K562 (cell line): ENCODE data around the gene CDR2L. TPM values are rescaled to one million over a fixed set of nuclear protein-coding genes. Genes with fewer than 3 reads are reported as not detected.

ENCODE experiments used
- ARID2 ChIP-seq: fragments of 450-650 bp; IDR thresholded peaks from 2 replicates; pipeline ENCODE4 v1.6.1; 2017; ENCODE audit warnings: antibody characterized with exemption, mild to moderate bottlenecking
- ASH1L ChIP-seq: fragments of 450-650 bp; IDR thresholded peaks from 2 replicates; pipeline ENCODE4 v1.6.1; 2018; ENCODE audit warnings: borderline replicate concordance, mild to moderate bottlenecking, low read depth; ENCODE audit not compliant: partially characterized antibody
- BCL6 ChIP-seq: fragments of 250-450 bp; sonication (Bioruptor Pico); IDR thresholded peaks from 2 replicates; pipeline ENCODE4 v1.4.0; 2020
- CREB3L1 ChIP-seq: fragments of 450-650 bp; IDR thresholded peaks from 2 replicates; pipeline ENCODE4 v1.6.1; 2014; ENCODE audit warnings: low read depth, mild to moderate bottlenecking, moderate library complexity, borderline replicate concordance
- ETS2 ChIP-seq: IDR thresholded peaks from 2 replicates; pipeline ENCODE4 v1.6.1; 2016; ENCODE audit warnings: borderline replicate concordance, missing genetic modification characterization, mild to moderate bottlenecking, moderate library complexity, missing compliant biosample characterization; ENCODE audit not compliant: poor library complexity, severe bottlenecking
- FOXK2 ChIP-seq, 2 experiments: fragments of 450-650 bp; IDR thresholded peaks in 1 of 2; conservative IDR thresholded peaks in 1 of 2; 2 replicates each; pipeline ENCODE4 v1.6.1; 2016; ENCODE audit warnings: low read depth in 2 of 2, mild to moderate bottlenecking in 1 of 2
- GABPA ChIP-seq: fragments of 200-800 bp; sonication (Bioruptor generic); conservative IDR thresholded peaks from 2 replicates; pipeline ENCODE4 v1.6.1; 2016; ENCODE audit warnings: low read depth, missing genetic modification characterization, missing compliant biosample characterization
- GATAD2A ChIP-seq: fragments of 450-650 bp; IDR thresholded peaks from 2 replicates; pipeline ENCODE4 v1.6.1; 2017
- HMG20B ChIP-seq: fragments of 250-450 bp; sonication (Bioruptor Pico); IDR thresholded peaks from 2 replicates; pipeline ENCODE4 v1.5.0; 2021; ENCODE audit warnings: mild to moderate bottlenecking
- KDM4B ChIP-seq, 2 experiments: fragments of 450-650 bp in 1 of 2; sonication (generic) in 1 of 2; IDR thresholded peaks; 2 replicates each; pipeline ENCODE4 v1.6.1; 2016 to 2017; ENCODE audit warnings: borderline replicate concordance in 2 of 2, antibody characterized with exemption in 1 of 2, low read depth in 1 of 2, mild to moderate bottlenecking in 1 of 2
- NR1H2 ChIP-seq: sonication (generic); formaldehyde crosslinking; IDR thresholded peaks from 2 replicates; pipeline ENCODE4 v1.4.0; 2020; ENCODE audit warnings: mild to moderate bottlenecking, missing genetic modification reagents
- OTX1 ChIP-seq: fragments of 450-650 bp; formaldehyde crosslinking; IDR thresholded peaks from 2 replicates; pipeline ENCODE4 v1.4.0; 2022; ENCODE audit warnings: mild to moderate bottlenecking
- PCBP1 ChIP-seq: fragments of 200-400 bp; formaldehyde crosslinking; IDR thresholded peaks from 2 replicates; pipeline ENCODE4 v1.6.1; 2018; ENCODE audit warnings: mild to moderate bottlenecking, low read depth, low read length; ENCODE audit not compliant: poor library complexity, severe bottlenecking
- PCBP2 ChIP-seq: fragments of 200-400 bp; formaldehyde crosslinking; IDR thresholded peaks from 2 replicates; pipeline ENCODE4 v1.6.1; 2018; ENCODE audit warnings: low read length, low read depth, mild to moderate bottlenecking, moderate library complexity; ENCODE audit not compliant: poor library complexity, severe bottlenecking
- PHB ChIP-seq: fragments of 250-450 bp; sonication (Bioruptor Pico); IDR thresholded peaks from 2 replicates; pipeline ENCODE4 v1.5.0; 2021
- POLR2A ChIP-seq: fragments of 450-650 bp; conservative IDR thresholded peaks from 2 replicates; pipeline ENCODE4 v1.6.1; 2016
- PRMT5 ChIP-seq: sonication (generic); formaldehyde crosslinking; IDR thresholded peaks from 2 replicates; pipeline ENCODE4 v1.5.0; 2020; ENCODE audit warnings: missing genetic modification reagents
- SIRT6 ChIP-seq: IDR thresholded peaks from one replicate; pipeline ENCODE4 v1.6.1; 2012; ENCODE audit warnings: low read depth, mild to moderate bottlenecking, control low read depth, inconsistent platforms, low read length, moderate library complexity
- SMAD3 ChIP-seq: fragments of 450-650 bp; formaldehyde crosslinking; conservative IDR thresholded peaks from 2 replicates; pipeline ENCODE4 v1.4.0; 2020; ENCODE audit warnings: mild to moderate bottlenecking
- SMARCE1 ChIP-seq: fragments of 450-650 bp; IDR thresholded peaks from 2 replicates; pipeline ENCODE4 v1.7.1; 2016; ENCODE audit warnings: mild to moderate bottlenecking
- SNIP1 ChIP-seq: fragments of 450-650 bp; IDR thresholded peaks from 2 replicates; pipeline ENCODE4 v1.7.1; 2017; ENCODE audit warnings: low read depth, mild to moderate bottlenecking
- TGIF2 ChIP-seq: sonication (generic); formaldehyde crosslinking; IDR thresholded peaks from 2 replicates; pipeline ENCODE4 v1.8.1; 2022; ENCODE audit warnings: mild to moderate bottlenecking, missing genetic modification reagents, moderate library complexity
- XRCC3 ChIP-seq: fragments of 450-650 bp; IDR thresholded peaks from 2 replicates; pipeline ENCODE4 v1.6.1; 2017; ENCODE audit warnings: mild to moderate bottlenecking, moderate library complexity
- ZC3H11A ChIP-seq: IDR thresholded peaks from 2 replicates; pipeline ENCODE4 v1.6.1; 2012; ENCODE audit warnings: low read depth, low read length, improper control_type of control experiment
- ZNF316 ChIP-seq: fragments of 450-650 bp; IDR thresholded peaks from 2 replicates; pipeline ENCODE4 v1.6.1; 2016
- ZNF41 ChIP-seq: fragments of 250-450 bp; sonication (Bioruptor Pico); conservative IDR thresholded peaks from 2 replicates; pipeline ENCODE4 v1.4.0; 2020; ENCODE audit warnings: mild to moderate bottlenecking
- ZSCAN32 ChIP-seq: fragments of 450-650 bp; formaldehyde crosslinking; IDR thresholded peaks from 2 replicates; pipeline ENCODE4 v1.4.0; 2020; ENCODE audit warnings: mild to moderate bottlenecking, moderate library complexity
- polyA plus RNA-seq, 8 experiments: library from polyadenylated mRNA; depleted of rRNA in 4 of 8; stranded (reverse) in 5 of 8; unstranded in 3 of 8; fragments of >200 nt; fragmentation: Nextera tagmentation in 2 of 8; fragmentation: Illumina TruSeq in 1 of 8; extraction: Ambion mirVana in 2 of 8; extraction: Trizol in 1 of 8; gene quantifications; 2 replicates each; pipeline versions ENCODE4 v1.2.1 to v1.2.3, GENCODE V29; 2011 to 2014; ENCODE audit warnings: inconsistent platforms in 1 of 8, missing spikeins in 1 of 8
- total RNA-seq, 7 experiments: library from RNA; depleted of rRNA in 6 of 7; stranded (reverse); fragments of >200 nt in 6 of 7; fragmentation: Illumina TruSeq in 2 of 7; extraction: Trizol in 2 of 7; gene quantifications; 2 replicates each; pipeline versions ENCODE4 v1.2.1 to v1.2.3, GENCODE V29; 2011 to 2021; ENCODE audit warnings: low replicate concordance in 1 of 7
- TF ChIP-seq, protein P1 (sequence below): fragments of 250-450 bp; sonication (Bioruptor Pico); IDR thresholded peaks from 2 replicates; pipeline ENCODE4 v1.4.0; 2020; ENCODE audit warnings: mild to moderate bottlenecking, moderate library complexity, borderline replicate concordance

The CDR2L gene
- total and polyA plus RNA-seq, 9 of the 15 experiments (the other 6 are each of a cell fraction or from before 2014, with no cell fraction given) = 2.7 to 16.0 (median 7.3) TPM

DNA sequence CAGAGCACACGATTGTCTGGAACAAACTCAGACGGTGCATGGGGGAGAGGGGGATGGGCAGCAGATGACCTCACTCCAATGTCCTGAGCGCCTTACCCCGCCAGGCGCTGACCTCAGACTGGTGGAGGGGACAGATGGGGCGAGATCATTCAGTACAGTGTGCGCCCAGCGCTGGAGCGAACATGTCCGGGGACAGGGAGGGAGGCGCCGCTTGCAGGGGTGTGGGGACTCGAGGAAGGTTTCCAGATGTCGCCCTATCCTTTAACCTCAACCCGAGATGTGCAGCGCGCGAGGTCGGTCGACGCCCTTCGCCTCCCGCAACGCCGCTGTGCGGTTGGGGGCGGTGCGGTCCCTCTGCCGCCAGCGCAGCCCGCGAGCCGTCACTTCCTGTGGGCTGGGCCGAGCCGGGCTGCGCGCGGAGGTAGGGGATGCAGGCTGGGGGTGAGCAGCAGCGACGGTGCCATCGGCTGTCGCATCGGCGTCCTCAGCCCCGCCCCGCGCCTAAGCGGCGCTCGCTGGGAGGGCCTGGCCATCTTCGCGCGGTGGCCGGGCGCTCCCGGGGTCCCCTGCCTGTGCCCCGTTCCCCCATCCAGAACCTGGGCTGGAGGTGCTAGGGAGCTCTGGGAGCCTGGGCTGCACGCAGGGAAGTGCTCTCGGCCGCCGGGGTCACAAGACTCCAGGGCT lies 5.3 kb upstream of the CDR2L start (continued):
- TF ChIP-seq, protein P1, sequence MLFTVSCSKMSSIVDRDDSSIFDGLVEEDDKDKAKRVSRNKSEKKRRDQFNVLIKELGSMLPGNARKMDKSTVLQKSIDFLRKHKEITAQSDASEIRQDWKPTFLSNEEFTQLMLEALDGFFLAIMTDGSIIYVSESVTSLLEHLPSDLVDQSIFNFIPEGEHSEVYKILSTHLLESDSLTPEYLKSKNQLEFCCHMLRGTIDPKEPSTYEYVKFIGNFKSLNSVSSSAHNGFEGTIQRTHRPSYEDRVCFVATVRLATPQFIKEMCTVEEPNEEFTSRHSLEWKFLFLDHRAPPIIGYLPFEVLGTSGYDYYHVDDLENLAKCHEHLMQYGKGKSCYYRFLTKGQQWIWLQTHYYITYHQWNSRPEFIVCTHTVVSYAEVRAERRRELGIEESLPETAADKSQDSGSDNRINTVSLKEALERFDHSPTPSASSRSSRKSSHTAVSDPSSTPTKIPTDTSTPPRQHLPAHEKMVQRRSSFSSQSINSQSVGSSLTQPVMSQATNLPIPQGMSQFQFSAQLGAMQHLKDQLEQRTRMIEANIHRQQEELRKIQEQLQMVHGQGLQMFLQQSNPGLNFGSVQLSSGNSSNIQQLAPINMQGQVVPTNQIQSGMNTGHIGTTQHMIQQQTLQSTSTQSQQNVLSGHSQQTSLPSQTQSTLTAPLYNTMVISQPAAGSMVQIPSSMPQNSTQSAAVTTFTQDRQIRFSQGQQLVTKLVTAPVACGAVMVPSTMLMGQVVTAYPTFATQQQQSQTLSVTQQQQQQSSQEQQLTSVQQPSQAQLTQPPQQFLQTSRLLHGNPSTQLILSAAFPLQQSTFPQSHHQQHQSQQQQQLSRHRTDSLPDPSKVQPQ (CRISPR knock-in tag) = no peak
- no peak for TF ChIP-seq ZC3H11A
- TF ChIP-seq ZNF41 (CRISPR knock-in tag) = no peak
- TF ChIP-seq PCBP1 = no peak
- peak in 1 of 2 experiments; percentile 9; a peak in 1 of 4 replicates for TF ChIP-seq FOXK2 (conservative IDR thresholded peaks at IDR 0.05 in 1 of 2, IDR thresholded peaks at IDR 0.05 in 1 of 2; ENCODE audit: low read depth in 2 of 2)
- TF ChIP-seq PRMT5 (CRISPR knock-in tag) = no peak
- no peak for TF ChIP-seq PCBP2
- TF ChIP-seq KDM4B (IDR thresholded peaks at IDR 0.05; ENCODE audit: borderline replicate concordance in 2 of 2, low read depth in 1 of 2) = peak in 1 of 2 experiments; percentile 49; a peak in 1 of 4 replicates
- TF ChIP-seq POLR2A = peak; percentile 88
- TF ChIP-seq ZSCAN32 (CRISPR knock-in tag) = no peak
- peak; percentile 79 for TF ChIP-seq SMARCE1
- no peak for TF ChIP-seq OTX1
- no peak for TF ChIP-seq NR1H2
- peak; percentile 91 for TF ChIP-seq ZNF316
- peak; percentile 91 for TF ChIP-seq GABPA (tag)
- no peak for TF ChIP-seq XRCC3
- TF ChIP-seq SMAD3 (CRISPR knock-in tag) = no peak
- TF ChIP-seq ETS2 (tag) = no peak
- TF ChIP-seq CREB3L1 = peak; percentile 66; the same call in 1 of the 2 replicates
- no peak for TF ChIP-seq TGIF2
- no peak for TF ChIP-seq SIRT6
- no peak for TF ChIP-seq BCL6
- TF ChIP-seq SNIP1 = no peak
- 0 out of 2 replicates have a peak, but pooled peaks have one; percentile 31 for TF ChIP-seq GATAD2A
- no peak for TF ChIP-seq PHB (CRISPR knock-in tag)
- TF ChIP-seq ARID2 = no peak
- TF ChIP-seq ASH1L = no peak
- no peak for TF ChIP-seq HMG20B (CRISPR knock-in tag)
